HEK293 (cell line): ENCODE results near the gene KRTAP5-1.
A peak's percentile ranks its signal among the peaks of the same experiment; 100 is the strongest.

ENCODE experiments used
- GLIS1 ChIP-seq: fragments of 450-650 bp; formaldehyde crosslinking; IDR thresholded peaks from 2 replicates; pipeline ENCODE4 v1.5.1; 2016; ENCODE audit warnings: missing biosample characterization, missing genetic modification characterization
- GLIS2 ChIP-seq: fragments of 450-650 bp; formaldehyde crosslinking; IDR thresholded peaks from 2 replicates; pipeline ENCODE4 v1.5.1; 2016; ENCODE audit warnings: missing biosample characterization, missing genetic modification characterization
- OSR2 ChIP-seq: fragments of 450-650 bp; formaldehyde crosslinking; IDR thresholded peaks from 2 replicates; pipeline ENCODE4 v1.5.1; 2016; ENCODE audit warnings: missing biosample characterization, missing genetic modification characterization
- ZNF114 ChIP-seq: fragments of 450-650 bp; formaldehyde crosslinking; IDR thresholded peaks from 2 replicates; pipeline ENCODE4 v1.5.0; 2017; ENCODE audit warnings: missing biosample characterization, missing genetic modification characterization
- ZNF140 ChIP-seq: fragments of 450-650 bp; formaldehyde crosslinking; IDR thresholded peaks from 2 replicates; pipeline ENCODE4 v1.5.1; 2016; ENCODE audit warnings: missing biosample characterization, missing genetic modification characterization
- ZNF169 ChIP-seq: fragments of 450-650 bp; formaldehyde crosslinking; IDR thresholded peaks from 2 replicates; pipeline ENCODE4 v1.5.1; 2016; ENCODE audit warnings: missing biosample characterization, missing genetic modification characterization
- ZNF335 ChIP-seq: fragments of 450-650 bp; formaldehyde crosslinking; conservative IDR thresholded peaks from 2 replicates; pipeline ENCODE4 v1.5.1; 2016; ENCODE audit warnings: missing biosample characterization, missing genetic modification characterization
- ZNF544 ChIP-seq: fragments of 450-650 bp; formaldehyde crosslinking; IDR thresholded peaks from 2 replicates; pipeline ENCODE4 v1.5.0; 2017; ENCODE audit warnings: missing biosample characterization, missing genetic modification characterization
- ZNF561 ChIP-seq: fragments of 450-650 bp; IDR thresholded peaks from 2 replicates; pipeline ENCODE4 v1.5.1; 2018; ENCODE audit warnings: missing biosample characterization, missing genetic modification characterization, borderline replicate concordance
- ZNF629 ChIP-seq: fragments of 450-650 bp; formaldehyde crosslinking; IDR thresholded peaks from 2 replicates; pipeline ENCODE4 v1.5.1; 2017; ENCODE audit warnings: missing biosample characterization, missing genetic modification characterization
- ZNF658 ChIP-seq: fragments of 450-650 bp; formaldehyde crosslinking; IDR thresholded peaks from 2 replicates; pipeline ENCODE4; 2016; ENCODE audit warnings: missing biosample characterization, missing genetic modification characterization
- TF ChIP-seq, protein P1 (sequence below): fragments of 450-650 bp; formaldehyde crosslinking; IDR thresholded peaks from 2 replicates; pipeline ENCODE4 v1.5.1; 2016; ENCODE audit warnings: missing biosample characterization, missing genetic modification characterization
- TF ChIP-seq, protein P2 (sequence below): fragments of 450-650 bp; formaldehyde crosslinking; IDR thresholded peaks from 2 replicates; pipeline ENCODE4 v1.5.1; 2016; ENCODE audit warnings: missing biosample characterization, missing genetic modification characterization
- TF ChIP-seq, protein P3 (sequence below): fragments of 450-650 bp; formaldehyde crosslinking; IDR thresholded peaks from 2 replicates; pipeline ENCODE4 v1.5.1; 2016; ENCODE audit warnings: missing biosample characterization, missing genetic modification characterization, low read depth
- TF ChIP-seq, protein P4 (sequence below): fragments of 450-650 bp; formaldehyde crosslinking; IDR thresholded peaks from 2 replicates; pipeline ENCODE4 v1.5.1; 2016; ENCODE audit warnings: missing biosample characterization, missing genetic modification characterization
- TF ChIP-seq, protein P5 (sequence below): fragments of 450-650 bp; formaldehyde crosslinking; IDR thresholded peaks from 2 replicates; pipeline ENCODE4 v1.5.1; 2017; ENCODE audit warnings: missing biosample characterization, missing genetic modification characterization
- TF ChIP-seq, protein P6 (sequence below): fragments of 450-650 bp; formaldehyde crosslinking; IDR thresholded peaks from 2 replicates; pipeline ENCODE4 v1.5.1; 2016; ENCODE audit warnings: missing biosample characterization, missing genetic modification characterization, borderline replicate concordance
- TF ChIP-seq, protein P7 (sequence below): fragments of 450-650 bp; formaldehyde crosslinking; IDR thresholded peaks from 2 replicates; pipeline ENCODE4 v1.5.1; 2016; ENCODE audit warnings: missing biosample characterization, missing genetic modification characterization, borderline replicate concordance

Gene KRTAP5-1

DNA sequence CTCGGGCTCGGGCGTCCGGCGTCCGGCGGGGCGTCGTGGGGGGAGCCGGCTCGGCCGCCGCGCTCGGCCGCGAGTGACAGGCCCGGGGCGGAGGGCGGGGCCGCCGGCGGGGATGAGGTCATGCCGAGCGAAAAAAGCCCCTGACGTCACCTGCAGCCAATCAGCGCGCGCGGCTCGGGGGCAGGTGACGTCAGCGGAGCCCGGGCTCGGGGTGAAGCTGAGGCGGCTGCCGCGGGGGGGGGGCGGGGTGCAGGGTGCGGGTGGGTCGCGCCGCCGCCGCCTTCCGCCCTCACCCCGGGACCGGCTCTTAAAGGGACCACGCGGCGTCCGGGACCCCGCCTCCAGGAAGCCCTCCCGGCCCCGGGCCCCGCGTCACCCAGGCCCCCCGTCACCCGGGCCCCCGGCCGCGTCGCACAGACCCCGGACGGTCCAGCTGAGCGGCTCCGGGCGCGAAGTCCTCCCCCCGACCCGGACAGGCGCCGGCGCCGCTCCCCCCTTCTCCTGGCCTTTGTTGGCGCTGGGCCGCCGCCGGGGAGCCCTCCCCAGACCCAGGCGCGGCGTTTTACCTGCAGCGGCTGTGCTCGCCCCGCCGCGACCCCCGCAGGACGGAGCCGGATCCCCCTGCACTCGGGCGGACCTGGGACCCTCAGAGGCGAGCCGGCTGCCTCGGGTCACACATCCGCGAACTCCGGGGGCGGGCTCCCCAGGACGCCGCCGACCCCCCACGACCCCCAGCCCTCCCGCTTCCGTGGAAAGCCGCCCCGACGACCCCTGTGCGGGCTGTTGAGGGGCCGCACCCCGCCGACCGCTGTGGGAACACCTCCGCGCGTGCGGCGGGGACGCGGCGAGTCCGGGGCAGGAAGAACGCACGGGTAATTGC, 12.6 kb downstream of the KRTAP5-1 start, which contains the start of gene DUSP8 (continued):
- TF ChIP-seq, protein P1, sequence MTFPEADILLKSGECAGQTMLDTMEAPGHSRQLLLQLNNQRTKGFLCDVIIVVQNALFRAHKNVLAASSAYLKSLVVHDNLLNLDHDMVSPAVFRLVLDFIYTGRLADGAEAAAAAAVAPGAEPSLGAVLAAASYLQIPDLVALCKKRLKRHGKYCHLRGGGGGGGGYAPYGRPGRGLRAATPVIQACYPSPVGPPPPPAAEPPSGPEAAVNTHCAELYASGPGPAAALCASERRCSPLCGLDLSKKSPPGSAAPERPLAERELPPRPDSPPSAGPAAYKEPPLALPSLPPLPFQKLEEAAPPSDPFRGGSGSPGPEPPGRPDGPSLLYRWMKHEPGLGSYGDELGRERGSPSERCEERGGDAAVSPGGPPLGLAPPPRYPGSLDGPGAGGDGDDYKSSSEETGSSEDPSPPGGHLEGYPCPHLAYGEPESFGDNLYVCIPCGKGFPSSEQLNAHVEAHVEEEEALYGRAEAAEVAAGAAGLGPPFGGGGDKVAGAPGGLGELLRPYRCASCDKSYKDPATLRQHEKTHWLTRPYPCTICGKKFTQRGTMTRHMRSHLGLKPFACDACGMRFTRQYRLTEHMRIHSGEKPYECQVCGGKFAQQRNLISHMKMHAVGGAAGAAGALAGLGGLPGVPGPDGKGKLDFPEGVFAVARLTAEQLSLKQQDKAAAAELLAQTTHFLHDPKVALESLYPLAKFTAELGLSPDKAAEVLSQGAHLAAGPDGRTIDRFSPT (tag by site-specific recombination), result no peak
- peak; percentile 52 for TF ChIP-seq GLIS1 (tag by site-specific recombination)
- no peak for TF ChIP-seq ZNF658 (tag by site-specific recombination)
- no peak for TF ChIP-seq ZNF169 (tag by site-specific recombination)
- TF ChIP-seq GLIS2, result peak; percentile 74
- peak; percentile 58 for TF ChIP-seq ZNF629 (tag by site-specific recombination)
- TF ChIP-seq, protein P2, sequence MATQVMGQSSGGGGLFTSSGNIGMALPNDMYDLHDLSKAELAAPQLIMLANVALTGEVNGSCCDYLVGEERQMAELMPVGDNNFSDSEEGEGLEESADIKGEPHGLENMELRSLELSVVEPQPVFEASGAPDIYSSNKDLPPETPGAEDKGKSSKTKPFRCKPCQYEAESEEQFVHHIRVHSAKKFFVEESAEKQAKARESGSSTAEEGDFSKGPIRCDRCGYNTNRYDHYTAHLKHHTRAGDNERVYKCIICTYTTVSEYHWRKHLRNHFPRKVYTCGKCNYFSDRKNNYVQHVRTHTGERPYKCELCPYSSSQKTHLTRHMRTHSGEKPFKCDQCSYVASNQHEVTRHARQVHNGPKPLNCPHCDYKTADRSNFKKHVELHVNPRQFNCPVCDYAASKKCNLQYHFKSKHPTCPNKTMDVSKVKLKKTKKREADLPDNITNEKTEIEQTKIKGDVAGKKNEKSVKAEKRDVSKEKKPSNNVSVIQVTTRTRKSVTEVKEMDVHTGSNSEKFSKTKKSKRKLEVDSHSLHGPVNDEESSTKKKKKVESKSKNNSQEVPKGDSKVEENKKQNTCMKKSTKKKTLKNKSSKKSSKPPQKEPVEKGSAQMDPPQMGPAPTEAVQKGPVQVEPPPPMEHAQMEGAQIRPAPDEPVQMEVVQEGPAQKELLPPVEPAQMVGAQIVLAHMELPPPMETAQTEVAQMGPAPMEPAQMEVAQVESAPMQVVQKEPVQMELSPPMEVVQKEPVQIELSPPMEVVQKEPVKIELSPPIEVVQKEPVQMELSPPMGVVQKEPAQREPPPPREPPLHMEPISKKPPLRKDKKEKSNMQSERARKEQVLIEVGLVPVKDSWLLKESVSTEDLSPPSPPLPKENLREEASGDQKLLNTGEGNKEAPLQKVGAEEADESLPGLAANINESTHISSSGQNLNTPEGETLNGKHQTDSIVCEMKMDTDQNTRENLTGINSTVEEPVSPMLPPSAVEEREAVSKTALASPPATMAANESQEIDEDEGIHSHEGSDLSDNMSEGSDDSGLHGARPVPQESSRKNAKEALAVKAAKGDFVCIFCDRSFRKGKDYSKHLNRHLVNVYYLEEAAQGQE, result no peak
- TF ChIP-seq, protein P3, sequence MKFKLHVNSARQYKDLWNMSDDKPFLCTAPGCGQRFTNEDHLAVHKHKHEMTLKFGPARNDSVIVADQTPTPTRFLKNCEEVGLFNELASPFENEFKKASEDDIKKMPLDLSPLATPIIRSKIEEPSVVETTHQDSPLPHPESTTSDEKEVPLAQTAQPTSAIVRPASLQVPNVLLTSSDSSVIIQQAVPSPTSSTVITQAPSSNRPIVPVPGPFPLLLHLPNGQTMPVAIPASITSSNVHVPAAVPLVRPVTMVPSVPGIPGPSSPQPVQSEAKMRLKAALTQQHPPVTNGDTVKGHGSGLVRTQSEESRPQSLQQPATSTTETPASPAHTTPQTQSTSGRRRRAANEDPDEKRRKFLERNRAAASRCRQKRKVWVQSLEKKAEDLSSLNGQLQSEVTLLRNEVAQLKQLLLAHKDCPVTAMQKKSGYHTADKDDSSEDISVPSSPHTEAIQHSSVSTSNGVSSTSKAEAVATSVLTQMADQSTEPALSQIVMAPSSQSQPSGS (tag by site-specific recombination), result peak; percentile 93
- TF ChIP-seq ZNF561 (tag by site-specific recombination), result no peak
- no peak for TF ChIP-seq ZNF544 (tag by site-specific recombination)
- TF ChIP-seq, protein P4, sequence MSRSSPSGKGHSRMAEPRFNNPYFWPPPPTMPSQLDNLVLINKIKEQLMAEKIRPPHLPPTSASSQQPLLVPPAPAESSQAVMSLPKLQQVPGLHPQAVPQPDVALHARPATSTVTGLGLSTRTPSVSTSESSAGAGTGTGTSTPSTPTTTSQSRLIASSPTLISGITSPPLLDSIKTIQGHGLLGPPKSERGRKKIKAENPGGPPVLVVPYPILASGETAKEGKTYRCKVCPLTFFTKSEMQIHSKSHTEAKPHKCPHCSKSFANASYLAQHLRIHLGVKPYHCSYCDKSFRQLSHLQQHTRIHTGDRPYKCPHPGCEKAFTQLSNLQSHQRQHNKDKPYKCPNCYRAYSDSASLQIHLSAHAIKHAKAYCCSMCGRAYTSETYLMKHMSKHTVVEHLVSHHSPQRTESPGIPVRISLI (tag by site-specific recombination), result no peak
- TF ChIP-seq, protein P5, sequence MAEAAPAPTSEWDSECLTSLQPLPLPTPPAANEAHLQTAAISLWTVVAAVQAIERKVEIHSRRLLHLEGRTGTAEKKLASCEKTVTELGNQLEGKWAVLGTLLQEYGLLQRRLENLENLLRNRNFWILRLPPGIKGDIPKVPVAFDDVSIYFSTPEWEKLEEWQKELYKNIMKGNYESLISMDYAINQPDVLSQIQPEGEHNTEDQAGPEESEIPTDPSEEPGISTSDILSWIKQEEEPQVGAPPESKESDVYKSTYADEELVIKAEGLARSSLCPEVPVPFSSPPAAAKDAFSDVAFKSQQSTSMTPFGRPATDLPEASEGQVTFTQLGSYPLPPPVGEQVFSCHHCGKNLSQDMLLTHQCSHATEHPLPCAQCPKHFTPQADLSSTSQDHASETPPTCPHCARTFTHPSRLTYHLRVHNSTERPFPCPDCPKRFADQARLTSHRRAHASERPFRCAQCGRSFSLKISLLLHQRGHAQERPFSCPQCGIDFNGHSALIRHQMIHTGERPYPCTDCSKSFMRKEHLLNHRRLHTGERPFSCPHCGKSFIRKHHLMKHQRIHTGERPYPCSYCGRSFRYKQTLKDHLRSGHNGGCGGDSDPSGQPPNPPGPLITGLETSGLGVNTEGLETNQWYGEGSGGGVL (tag by site-specific recombination), result peak; percentile 78
- TF ChIP-seq OSR2, result no peak
- no peak for TF ChIP-seq ZNF335 (tag by site-specific recombination)
- no peak for TF ChIP-seq ZNF114 (tag by site-specific recombination)
- TF ChIP-seq ZNF140 (tag by site-specific recombination), result no peak
- TF ChIP-seq, protein P6, sequence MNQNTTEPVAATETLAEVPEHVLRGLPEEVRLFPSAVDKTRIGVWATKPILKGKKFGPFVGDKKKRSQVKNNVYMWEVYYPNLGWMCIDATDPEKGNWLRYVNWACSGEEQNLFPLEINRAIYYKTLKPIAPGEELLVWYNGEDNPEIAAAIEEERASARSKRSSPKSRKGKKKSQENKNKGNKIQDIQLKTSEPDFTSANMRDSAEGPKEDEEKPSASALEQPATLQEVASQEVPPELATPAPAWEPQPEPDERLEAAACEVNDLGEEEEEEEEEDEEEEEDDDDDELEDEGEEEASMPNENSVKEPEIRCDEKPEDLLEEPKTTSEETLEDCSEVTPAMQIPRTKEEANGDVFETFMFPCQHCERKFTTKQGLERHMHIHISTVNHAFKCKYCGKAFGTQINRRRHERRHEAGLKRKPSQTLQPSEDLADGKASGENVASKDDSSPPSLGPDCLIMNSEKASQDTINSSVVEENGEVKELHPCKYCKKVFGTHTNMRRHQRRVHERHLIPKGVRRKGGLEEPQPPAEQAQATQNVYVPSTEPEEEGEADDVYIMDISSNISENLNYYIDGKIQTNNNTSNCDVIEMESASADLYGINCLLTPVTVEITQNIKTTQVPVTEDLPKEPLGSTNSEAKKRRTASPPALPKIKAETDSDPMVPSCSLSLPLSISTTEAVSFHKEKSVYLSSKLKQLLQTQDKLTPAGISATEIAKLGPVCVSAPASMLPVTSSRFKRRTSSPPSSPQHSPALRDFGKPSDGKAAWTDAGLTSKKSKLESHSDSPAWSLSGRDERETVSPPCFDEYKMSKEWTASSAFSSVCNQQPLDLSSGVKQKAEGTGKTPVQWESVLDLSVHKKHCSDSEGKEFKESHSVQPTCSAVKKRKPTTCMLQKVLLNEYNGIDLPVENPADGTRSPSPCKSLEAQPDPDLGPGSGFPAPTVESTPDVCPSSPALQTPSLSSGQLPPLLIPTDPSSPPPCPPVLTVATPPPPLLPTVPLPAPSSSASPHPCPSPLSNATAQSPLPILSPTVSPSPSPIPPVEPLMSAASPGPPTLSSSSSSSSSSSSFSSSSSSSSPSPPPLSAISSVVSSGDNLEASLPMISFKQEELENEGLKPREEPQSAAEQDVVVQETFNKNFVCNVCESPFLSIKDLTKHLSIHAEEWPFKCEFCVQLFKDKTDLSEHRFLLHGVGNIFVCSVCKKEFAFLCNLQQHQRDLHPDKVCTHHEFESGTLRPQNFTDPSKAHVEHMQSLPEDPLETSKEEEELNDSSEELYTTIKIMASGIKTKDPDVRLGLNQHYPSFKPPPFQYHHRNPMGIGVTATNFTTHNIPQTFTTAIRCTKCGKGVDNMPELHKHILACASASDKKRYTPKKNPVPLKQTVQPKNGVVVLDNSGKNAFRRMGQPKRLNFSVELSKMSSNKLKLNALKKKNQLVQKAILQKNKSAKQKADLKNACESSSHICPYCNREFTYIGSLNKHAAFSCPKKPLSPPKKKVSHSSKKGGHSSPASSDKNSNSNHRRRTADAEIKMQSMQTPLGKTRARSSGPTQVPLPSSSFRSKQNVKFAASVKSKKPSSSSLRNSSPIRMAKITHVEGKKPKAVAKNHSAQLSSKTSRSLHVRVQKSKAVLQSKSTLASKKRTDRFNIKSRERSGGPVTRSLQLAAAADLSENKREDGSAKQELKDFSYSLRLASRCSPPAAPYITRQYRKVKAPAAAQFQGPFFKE (tag by site-specific recombination), result no peak
- TF ChIP-seq, protein P7, sequence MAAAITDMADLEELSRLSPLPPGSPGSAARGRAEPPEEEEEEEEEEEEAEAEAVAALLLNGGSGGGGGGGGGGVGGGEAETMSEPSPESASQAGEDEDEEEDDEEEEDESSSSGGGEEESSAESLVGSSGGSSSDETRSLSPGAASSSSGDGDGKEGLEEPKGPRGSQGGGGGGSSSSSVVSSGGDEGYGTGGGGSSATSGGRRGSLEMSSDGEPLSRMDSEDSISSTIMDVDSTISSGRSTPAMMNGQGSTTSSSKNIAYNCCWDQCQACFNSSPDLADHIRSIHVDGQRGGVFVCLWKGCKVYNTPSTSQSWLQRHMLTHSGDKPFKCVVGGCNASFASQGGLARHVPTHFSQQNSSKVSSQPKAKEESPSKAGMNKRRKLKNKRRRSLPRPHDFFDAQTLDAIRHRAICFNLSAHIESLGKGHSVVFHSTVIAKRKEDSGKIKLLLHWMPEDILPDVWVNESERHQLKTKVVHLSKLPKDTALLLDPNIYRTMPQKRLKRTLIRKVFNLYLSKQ, result no peak
